ENCODE results near the gene INPP5K.

INPP5K gene

GRCh38 chr17:1486802-1487695, 29.4 kb downstream of the INPP5K start:
- DNase-seq (ENCODE audit: low read depth in 1 of 2, low spot score in 1 of 2), result peak; percentile 50 to 52

- DNase-seq (ENCODE audit: low read depth in 1 of 2, low spot score in 1 of 2), result peak in 1 of 2 donors; percentile 35
Measured at GRCh38 chr17:1485423-1486376, 30.7 kb downstream of the INPP5K start.

GRCh38 chr17:1484676-1485422, 31.6 kb downstream of the INPP5K start:
- no peak for DNase-seq (ENCODE audit: low read depth in 1 of 2, low spot score in 1 of 2)

GRCh38 chr17:1484060-1484535, 32.3 kb downstream of the INPP5K start:
- DNase-seq (ENCODE audit: low read depth in 1 of 2, low spot score in 1 of 2), result no peak

GRCh38 chr17:1482680-1483079, 33.7 kb downstream of the INPP5K start:
- no peak for DNase-seq (ENCODE audit: low read depth in 1 of 2, low spot score in 1 of 2)

GRCh38 chr17:1481736-1482135, 34.7 kb downstream of the INPP5K start:
- DNase-seq (ENCODE audit: low read depth in 1 of 2, low spot score in 1 of 2), result no peak

GRCh38 chr17:1480747-1481465, 35.5 kb downstream of the INPP5K start:
- no peak for DNase-seq (ENCODE audit: low read depth in 1 of 2, low spot score in 1 of 2)

- DNase-seq (ENCODE audit: low read depth in 1 of 2, low spot score in 1 of 2), result no peak
Measured at GRCh38 chr17:1478418-1478817, 38.0 kb downstream of the INPP5K start.

GRCh38 chr17:1475321-1475854, 41.0 kb downstream of the INPP5K start:
- DNase-seq (ENCODE audit: low read depth in 1 of 2, low spot score in 1 of 2), result no peak

GRCh38 chr17:1474402-1475189, 41.8 kb downstream of the INPP5K start:
- DNase-seq (ENCODE audit: low read depth in 1 of 2, low spot score in 1 of 2), result no peak

- DNase-seq (ENCODE audit: low read depth in 1 of 2, low spot score in 1 of 2), result no peak
Measured at GRCh38 chr17:1473841-1474240, 42.6 kb downstream of the INPP5K start.

- DNase-seq (ENCODE audit: low read depth in 1 of 2, low spot score in 1 of 2), result no peak
Measured at GRCh38 chr17:1473170-1473569, 43.2 kb downstream of the INPP5K start.

GRCh38 chr17:1471911-1472821, 44.2 kb downstream of the INPP5K start:
- DNase-seq (ENCODE audit: low read depth in 1 of 2, low spot score in 1 of 2), result no peak

- DNase-seq (ENCODE audit: low read depth in 1 of 2, low spot score in 1 of 2), result no peak
Measured at GRCh38 chr17:1471490-1471889, 44.9 kb downstream of the INPP5K start.

- DNase-seq (ENCODE audit: low read depth in 1 of 2, low spot score in 1 of 2), result no peak
Measured at GRCh38 chr17:1470755-1471462, 45.5 kb downstream of the INPP5K start.

- no peak for DNase-seq (ENCODE audit: low read depth in 1 of 2, low spot score in 1 of 2)
Measured at GRCh38 chr17:1470071-1470754, 46.2 kb downstream of the INPP5K start.

- DNase-seq (ENCODE audit: low read depth in 1 of 2, low spot score in 1 of 2), result no peak
Measured at GRCh38 chr17:1469231-1469852, 47.1 kb downstream of the INPP5K start.

Data from activated CD4-positive, alpha-beta T cell treated with anti-CD3 and anti-CD28 coated beads, Interleukin-2, amount 50 U/mL, for 24 hours (primary cell).